ENCODE data around the gene DRGX. TPM values are rescaled to one million over a fixed set of nuclear protein-coding genes. Genes with fewer than 3 reads are reported as not detected.

Gene DRGX
- total RNA-seq, 1 experiment from 2014 or later: not detected

Other genes starting within 250 kb of the DRGX start
- 2.8 and 8.9 TPM in 2 replicates for gene TMEM273, start 207.7 kb downstream of the DRGX start, total RNA-seq (2014; rRNA removed; shearing (Covaris generic); ENCODE audit: low replicate concordance)
- gene C10orf71, start 96.9 kb downstream of the DRGX start, total RNA-seq (2014; rRNA removed; shearing (Covaris generic); ENCODE audit: low replicate concordance): not detected in 2 replicates
- gene ERCC6, start 143.0 kb upstream of the DRGX start, total RNA-seq (2014; rRNA removed; shearing (Covaris generic); ENCODE audit: low replicate concordance): 4.3 and 43.1 TPM in 2 replicates
- not detected in 2 replicates for gene SLC18A3, start 214.2 kb upstream of the DRGX start, total RNA-seq (2014; rRNA removed; shearing (Covaris generic); ENCODE audit: low replicate concordance)
- gene CHAT, start 217.9 kb upstream of the DRGX start, total RNA-seq (2014; rRNA removed; shearing (Covaris generic); ENCODE audit: low replicate concordance): not detected in 2 replicates